SK-N-SH (cell line): ENCODE measurements around the gene SLC46A1. TPM values are rescaled to one million over a fixed set of nuclear protein-coding genes. Genes with fewer than 3 reads are reported as not detected.

Experiments
- CTCF ChIA-PET: fragments of 300-600, 350-600 bp; formaldehyde crosslinking; extraction: SDS; loops from one replicate; lab custom pipeline; 2021; lab: Yijun Ruan, JAX
- POLR2A ChIA-PET: fragments of 350-600 bp; sonication (Branson Sonifier 250); formaldehyde crosslinking; extraction: SDS; loops from one replicate; lab custom pipeline; 2020; ENCODE audit warnings: antibody characterized with exemption, inconsistent platforms; lab: Yijun Ruan, JAX
- DNase-seq: peaks from one replicate; pipeline ENCODE4 v3.0.0; 2012
- H2AFZ ChIP-seq: fragments of 200-600 bp; sonication (generic); 2 replicates; pipeline ENCODE4 v1.8.1; 2016; ENCODE audit warnings: antibody characterized with exemption, mild to moderate bottlenecking, low read depth
- H3F3A ChIP-seq: fragments of 200-600 bp; sonication (generic); replicated peaks from 2 replicates; pipeline ENCODE3; 2016; ENCODE audit warnings: antibody characterized with exemption, mild to moderate bottlenecking; ENCODE audit not compliant: insufficient read depth
- H3K27ac ChIP-seq, 2 experiments: fragments of 200-500 bp in 1 of 2; fragments of 200-600 bp in 1 of 2; sonication (Bioruptor generic) in 1 of 2; sonication (generic), shearing (Covaris generic) in 1 of 2; 2 replicates each; pipeline versions ENCODE4 v1.5.1 to v1.6.1; 2014 to 2016; ENCODE audit warnings: low read depth in 2 of 2, inconsistent platforms in 1 of 2, low read length in 1 of 2, mild to moderate bottlenecking in 1 of 2, mixed read lengths in 1 of 2
- H3K27me3 ChIP-seq: fragments of 200-600 bp; sonication (generic), shearing (Covaris generic); 2 replicates; pipeline ENCODE4 v1.6.1; 2016; ENCODE audit warnings: mixed run types; ENCODE audit not compliant: insufficient read depth
- H3K36me3 ChIP-seq, 2 experiments: fragments of 200-500 bp in 1 of 2; fragments of 200-600 bp in 1 of 2; sonication (Bioruptor generic) in 1 of 2; sonication (generic) in 1 of 2; replicated peaks in 1 of 2; 2 replicates each; pipeline versions ENCODE3 to v1.5.1; 2014 to 2016; ENCODE audit warnings: low read length in 1 of 2, mild to moderate bottlenecking in 1 of 2; ENCODE audit not compliant: insufficient read depth in 2 of 2, control insufficient read depth in 1 of 2
- H3K4me1 ChIP-seq, 2 experiments: fragments of 200-500 bp in 1 of 2; fragments of 200-600 bp in 1 of 2; sonication (Bioruptor generic) in 1 of 2; sonication (generic), shearing (Covaris generic) in 1 of 2; 2 replicates each; pipeline versions ENCODE4 v1.5.1 to v1.6.1; 2014 to 2016; ENCODE audit warnings: low read depth in 1 of 2, low read length in 1 of 2, mixed run types in 1 of 2; ENCODE audit not compliant: insufficient read depth in 2 of 2, control insufficient read depth in 1 of 2
- H3K4me2 ChIP-seq: fragments of 200-600 bp; sonication (generic), shearing (Covaris generic); 2 replicates; pipeline ENCODE4 v1.6.1; 2017; ENCODE audit warnings: mixed run types
- H3K4me3 ChIP-seq, 2 experiments: fragments of 200-500 bp in 1 of 2; fragments of 200-600 bp in 1 of 2; sonication (Bioruptor generic) in 1 of 2; sonication (generic), shearing (Covaris generic) in 1 of 2; 2 replicates each; pipeline versions ENCODE4 v1.5.1 to v1.8.1; 2014 to 2016; ENCODE audit warnings: low read depth in 2 of 2, inconsistent platforms in 1 of 2, low read length in 1 of 2, mild to moderate bottlenecking in 1 of 2, mixed read lengths in 1 of 2, moderate library complexity in 1 of 2
- H3K79me2 ChIP-seq: fragments of 200-600 bp; sonication (generic); 2 replicates; pipeline ENCODE4 v1.8.1; 2017; ENCODE audit warnings: mild to moderate bottlenecking; ENCODE audit not compliant: insufficient read depth
- H3K9ac ChIP-seq: fragments of 200-600 bp; sonication (generic); 2 replicates; pipeline ENCODE4 v1.6.1; 2017; ENCODE audit warnings: mixed run types
- H3K9me2 ChIP-seq: fragments of 200-600 bp; sonication (generic); 2 replicates; pipeline ENCODE4 v1.6.1; 2017; ENCODE audit warnings: mixed run types
- H3K9me3 ChIP-seq: fragments of 200-600 bp; sonication (generic); 2 replicates; pipeline ENCODE4 v1.6.1; 2017; ENCODE audit warnings: mixed run types, mild to moderate bottlenecking, moderate library complexity
- H4K20me1 ChIP-seq: fragments of 200-600 bp; sonication (generic); 2 replicates; pipeline ENCODE4 v1.6.1; 2017; ENCODE audit warnings: mild to moderate bottlenecking, mixed run types; ENCODE audit not compliant: insufficient read depth
- CTCF ChIP-seq: fragments of 200-600 bp; sonication (generic); IDR thresholded peaks from 2 replicates; pipeline ENCODE4 v1.6.1; 2017; ENCODE audit warnings: antibody characterized with exemption, mild to moderate bottlenecking, moderate library complexity
- FOXM1 ChIP-seq: IDR thresholded peaks from 2 replicates; pipeline ENCODE4 v1.4.0; 2012; ENCODE audit warnings: low read depth, mild to moderate bottlenecking
- MAX ChIP-seq: IDR thresholded peaks from 2 replicates; pipeline ENCODE4 v1.4.0; 2012; ENCODE audit warnings: low read depth
- NFIC ChIP-seq: IDR thresholded peaks from 2 replicates; pipeline ENCODE4 v1.4.0; 2012; ENCODE audit warnings: borderline replicate concordance
- TAF1 ChIP-seq: IDR thresholded peaks from 2 replicates; pipeline ENCODE4 v1.6.1; 2012; ENCODE audit warnings: low read depth, mild to moderate bottlenecking, low read length, moderate library complexity, borderline replicate concordance
- TCF12 ChIP-seq: IDR thresholded peaks from 2 replicates; pipeline ENCODE4 v1.4.0; 2012
- ZBTB33 ChIP-seq: IDR thresholded peaks from 2 replicates; pipeline ENCODE4 v1.4.0; 2012; ENCODE audit warnings: low read depth, borderline replicate concordance
- WGBS: methylation state at CpG from one replicate; pipeline ENCODE4 v1.1.6; 2017; ENCODE audit warnings: low lambda C conversion rate; 5-methylcytosine and 5-hydroxymethylcytosine counted together
- polyA plus RNA-seq, 3 experiments: library from polyadenylated mRNA; depleted of rRNA; stranded (reverse); fragments of >200 nt; gene quantifications; 2 replicates each; pipeline ENCODE4 v1.2.3, GENCODE V29; 2012
- TF ChIP-seq, protein P1 (sequence below): IDR thresholded peaks from 2 replicates; pipeline ENCODE4 v1.6.1; 2012; ENCODE audit warnings: mild to moderate bottlenecking, low read depth, low read length, moderate library complexity

Gene SLC46A1
- polyA plus RNA-seq, 1 of the 3 experiments (the other 2 are of a cell fraction): 4.3 TPM

DNA sequence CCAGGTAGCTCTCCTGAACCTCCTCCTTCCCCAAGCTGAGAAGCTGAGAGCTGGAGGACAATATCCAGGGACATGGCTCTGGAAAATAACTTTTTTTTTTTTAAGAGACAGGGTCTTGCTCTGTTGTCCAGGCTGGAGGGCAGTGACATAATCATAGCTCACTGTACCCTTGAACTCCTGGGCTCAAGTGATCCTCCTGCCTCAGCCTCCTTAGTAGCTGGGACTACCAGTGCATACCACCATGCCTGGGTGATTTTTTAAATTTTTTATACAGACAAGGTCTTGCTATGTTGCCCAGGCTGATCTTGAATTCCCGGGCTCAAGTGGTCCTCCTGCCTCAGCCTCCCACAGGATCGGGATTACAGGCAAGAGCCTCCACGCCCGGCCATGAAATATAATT is 6.2 kb downstream of the SLC46A1 start:
- ChIA-PET POLR2A (interaction anchor here (0.6 to 1.4 kb wide), 3 partner anchors 17 to 97 kb away, joined by 3 to 5 read pairs (median 3); partner anchors contain the start of gene VTN), CTCF (interaction anchor here (0.8 kb wide), 1 partner anchor 17 kb away, joined by 3 read pairs; no protein-coding TSS in a partner anchor)
- WGBS: 98% methylated on average over 4 of the region's 4 CpGs
- Histone ChIP-seq H3K4me3 (no peak overlapping the region), H3K9me3 (no peaks in the 10 kb centered on the region), H3K9me2 (no peaks in the 10 kb centered on the region), H3K9ac (no peak overlapping the region), H3K36me3 (peaks cover 6 to 64% of the 10 kb centered on the region in 2 experiments), H3K27me3 (no peaks in the 10 kb centered on the region), H2AFZ (no peak overlapping the region), H3K27ac (no peak overlapping the region), H3K4me2 (no peak overlapping the region), H4K20me1 (no peaks in the 10 kb centered on the region), H3F3A (no peaks in the 10 kb centered on the region), H3K79me2 (no peaks in the 10 kb centered on the region), H3K4me1 (peaks cover 0 to 6% of the 10 kb centered on the region in 2 experiments; a peak in 1 of 4 replicates)
- TF ChIP-seq MAX: no peak
- TF ChIP-seq TCF12: no peak
- TF ChIP-seq TAF1: no peak
- no peak for TF ChIP-seq CTCF
- no peak for TF ChIP-seq NFIC
- TF ChIP-seq FOXM1: no peak
- TF ChIP-seq, protein P1, sequence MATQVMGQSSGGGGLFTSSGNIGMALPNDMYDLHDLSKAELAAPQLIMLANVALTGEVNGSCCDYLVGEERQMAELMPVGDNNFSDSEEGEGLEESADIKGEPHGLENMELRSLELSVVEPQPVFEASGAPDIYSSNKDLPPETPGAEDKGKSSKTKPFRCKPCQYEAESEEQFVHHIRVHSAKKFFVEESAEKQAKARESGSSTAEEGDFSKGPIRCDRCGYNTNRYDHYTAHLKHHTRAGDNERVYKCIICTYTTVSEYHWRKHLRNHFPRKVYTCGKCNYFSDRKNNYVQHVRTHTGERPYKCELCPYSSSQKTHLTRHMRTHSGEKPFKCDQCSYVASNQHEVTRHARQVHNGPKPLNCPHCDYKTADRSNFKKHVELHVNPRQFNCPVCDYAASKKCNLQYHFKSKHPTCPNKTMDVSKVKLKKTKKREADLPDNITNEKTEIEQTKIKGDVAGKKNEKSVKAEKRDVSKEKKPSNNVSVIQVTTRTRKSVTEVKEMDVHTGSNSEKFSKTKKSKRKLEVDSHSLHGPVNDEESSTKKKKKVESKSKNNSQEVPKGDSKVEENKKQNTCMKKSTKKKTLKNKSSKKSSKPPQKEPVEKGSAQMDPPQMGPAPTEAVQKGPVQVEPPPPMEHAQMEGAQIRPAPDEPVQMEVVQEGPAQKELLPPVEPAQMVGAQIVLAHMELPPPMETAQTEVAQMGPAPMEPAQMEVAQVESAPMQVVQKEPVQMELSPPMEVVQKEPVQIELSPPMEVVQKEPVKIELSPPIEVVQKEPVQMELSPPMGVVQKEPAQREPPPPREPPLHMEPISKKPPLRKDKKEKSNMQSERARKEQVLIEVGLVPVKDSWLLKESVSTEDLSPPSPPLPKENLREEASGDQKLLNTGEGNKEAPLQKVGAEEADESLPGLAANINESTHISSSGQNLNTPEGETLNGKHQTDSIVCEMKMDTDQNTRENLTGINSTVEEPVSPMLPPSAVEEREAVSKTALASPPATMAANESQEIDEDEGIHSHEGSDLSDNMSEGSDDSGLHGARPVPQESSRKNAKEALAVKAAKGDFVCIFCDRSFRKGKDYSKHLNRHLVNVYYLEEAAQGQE: no peak
- TF ChIP-seq ZBTB33: no peak
- no peak for DNase-seq
